GM10847 (cell line): Measurements from ENCODE around the gene FLNC.

ENCODE experiments used
- POLR2A ChIP-seq: IDR thresholded peaks from 2 replicates; pipeline ENCODE4 v1.6.1; 2011; ENCODE audit not compliant: insufficient read length; ENCODE audit errors: extremely low read depth

Gene FLNC

GRCh38 chr7:128906001-128906765 is 76.0 kb downstream of the FLNC start:
- no peak for TF ChIP-seq POLR2A

DNA sequence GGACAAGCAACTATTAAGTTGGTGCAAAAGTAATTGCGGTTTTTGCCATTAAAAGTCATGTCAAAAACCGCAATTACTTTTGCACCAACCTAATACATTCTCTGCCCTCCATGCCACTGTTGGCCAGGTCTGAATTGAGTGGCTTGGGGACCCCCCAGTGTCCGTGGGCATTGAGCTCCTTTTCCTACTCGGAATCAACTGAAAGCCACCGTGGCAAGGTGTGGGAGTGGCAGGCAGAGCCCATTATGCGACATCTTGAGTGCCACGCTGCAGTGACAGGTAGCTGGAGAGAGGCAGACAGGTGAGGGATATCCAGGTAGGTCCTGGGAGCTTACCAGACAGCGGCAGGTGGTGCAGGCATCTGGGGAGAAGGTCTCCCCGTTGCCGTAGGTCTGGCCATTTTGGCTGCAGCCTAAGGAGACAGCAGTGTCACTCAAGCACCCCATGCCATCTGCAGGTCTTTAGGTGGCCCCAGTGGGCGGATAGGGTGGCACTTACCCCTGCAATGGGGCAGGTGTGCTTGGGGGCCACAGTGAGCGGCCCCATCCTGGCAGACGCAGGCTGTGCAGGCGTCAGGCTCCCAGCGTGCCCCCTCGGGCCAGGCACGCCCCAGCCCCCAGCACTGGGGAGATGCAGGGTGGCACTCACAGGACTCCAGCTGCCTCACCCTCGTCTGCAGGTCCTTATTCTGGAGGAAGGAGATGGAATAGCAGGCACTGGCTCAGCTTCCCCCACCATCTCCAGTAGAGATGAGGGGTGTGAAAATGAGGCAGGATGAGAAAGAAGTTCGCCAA is 76.8 kb downstream of the FLNC start:
- no peak for TF ChIP-seq POLR2A
